B cell (primary cell): ENCODE results near the gene MPLKIP.

Experiments
- CTCF ChIP-seq: fragments of 200-600 bp; IDR thresholded peaks from one replicate; pipeline ENCODE4 v1.8.0; 2022; ENCODE audit warnings: antibody characterized with exemption, mild to moderate bottlenecking
- EZH2 ChIP-seq: IDR thresholded peaks from 2 replicates; pipeline ENCODE4 v1.6.1; 2012; ENCODE audit warnings: borderline replicate concordance, low read depth, mild to moderate bottlenecking, moderate library complexity, low read length; ENCODE audit not compliant: insufficient read depth, poor library complexity, severe bottlenecking

DNA sequence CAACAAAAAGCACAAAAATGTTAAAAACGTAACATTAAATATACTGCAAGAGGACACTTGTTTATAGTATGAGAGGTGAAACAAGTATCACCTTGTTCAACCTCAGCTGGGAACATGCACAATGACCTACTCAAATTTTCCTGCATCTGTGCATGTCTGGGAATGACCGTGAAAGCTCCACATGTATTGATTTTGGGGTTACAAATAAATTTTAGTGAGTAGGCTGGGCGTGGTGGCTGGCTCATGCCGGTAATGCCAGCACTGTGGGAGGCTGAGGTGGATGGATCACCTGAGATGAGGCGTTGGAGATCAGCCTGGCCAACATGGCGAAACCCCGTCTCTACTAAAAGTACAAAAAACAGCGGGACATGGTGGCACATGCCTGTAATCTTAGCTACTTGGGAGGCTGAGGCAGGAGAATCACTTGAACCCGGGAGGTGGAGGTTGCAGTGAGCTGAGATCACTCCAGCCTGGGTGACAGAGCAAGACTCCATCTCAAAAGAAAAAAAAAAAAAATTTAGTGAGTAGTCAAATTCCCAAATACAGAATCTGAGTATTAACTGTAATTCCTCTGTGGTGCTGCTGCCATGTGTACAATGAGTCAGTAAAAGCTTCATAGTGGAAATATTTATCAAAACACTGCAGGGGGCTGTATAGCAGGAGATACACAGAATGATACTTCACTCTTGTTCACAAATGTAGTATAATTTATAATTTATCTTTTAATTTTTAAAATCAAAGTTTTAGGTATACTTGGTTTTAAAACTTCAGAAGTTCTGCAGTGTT lies 41.5 kb upstream of the MPLKIP start:
- no peak for TF ChIP-seq CTCF
- TF ChIP-seq EZH2 = no peak
